Stimulated activated CD4-positive, alpha-beta T cell treated with anti-CD3 and anti-CD28 coated beads, Interleukin-1b, Interleukin-23, amount 100 ng/mL, for 4 hours (primary cell): ENCODE measurements around the gene PGRMC2.

Source experiments
- DNase-seq, 2 donors: peaks; one replicate each; pipeline ENCODE4 v3.0.0-alpha.2; 2020; ENCODE audit warnings: low read depth in 2 of 2

Gene PGRMC2

DNA sequence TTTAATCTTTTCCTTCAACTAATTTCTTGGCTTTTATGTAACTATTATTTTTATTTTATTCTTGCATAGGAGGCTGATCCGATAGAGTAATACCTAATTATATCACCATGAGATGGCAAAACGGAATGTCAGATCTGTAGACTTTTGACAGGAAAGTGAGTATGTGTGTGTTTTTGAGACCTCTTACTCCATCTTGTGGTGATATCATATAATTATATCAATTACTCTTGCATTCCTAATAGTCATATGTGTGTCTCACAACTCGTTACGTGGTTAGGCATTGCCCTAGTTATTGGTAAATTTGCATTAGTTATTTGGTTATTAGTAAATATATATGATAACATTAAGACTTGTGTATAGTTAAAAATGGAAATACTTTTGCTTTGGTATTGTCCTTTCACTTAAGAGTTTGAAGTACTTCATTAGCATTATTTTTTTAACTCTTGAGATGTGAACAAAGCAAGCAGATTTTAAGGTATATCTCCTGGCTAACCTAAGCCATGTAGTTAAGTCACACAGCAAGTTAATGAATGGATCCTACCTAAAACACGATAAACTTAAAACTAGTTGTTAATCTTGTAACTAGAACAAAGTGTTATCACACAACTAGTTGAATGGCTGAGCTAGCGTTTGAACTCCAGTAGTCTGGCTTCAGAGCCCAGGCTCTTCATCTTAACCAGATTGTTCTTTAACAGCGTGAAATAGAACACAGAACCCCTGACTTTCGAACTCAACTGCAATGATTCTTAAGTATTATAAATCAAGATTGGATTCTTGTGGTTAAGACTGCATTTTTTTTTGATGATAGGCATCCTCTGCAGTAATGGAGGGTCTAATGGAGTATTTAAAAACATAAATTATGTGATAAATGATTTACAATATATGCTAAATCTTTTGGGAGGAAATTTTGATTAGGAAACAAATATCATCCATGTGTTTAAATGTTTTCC is 67.1 kb downstream of the PGRMC2 start:
- DNase-seq = no peak
